Peyer's patch (tissue), 4 donors: ENCODE results near the gene THADA.

Source experiments
- POLR2A ChIP-seq, 2 donors: fragments of 450-650 bp; IDR thresholded peaks; one replicate each; pipeline ENCODE4 v1.5.1; 2017; ENCODE audit warnings: antibody characterized with exemption in 2 of 2, mild to moderate bottlenecking in 2 of 2, moderate library complexity in 2 of 2
- TF ChIP-seq, protein P1 (sequence below), 6 experiments: fragments of 450-650 bp in 4 of 6; fragments of 200-600 bp in 2 of 6; sonication (generic) in 1 of 6; IDR thresholded peaks; one replicate each; pipeline ENCODE4 v1.5.1; 2017 to 2019; ENCODE audit warnings: antibody characterized with exemption in 6 of 6, mild to moderate bottlenecking in 3 of 6, moderate library complexity in 1 of 6

DNA sequence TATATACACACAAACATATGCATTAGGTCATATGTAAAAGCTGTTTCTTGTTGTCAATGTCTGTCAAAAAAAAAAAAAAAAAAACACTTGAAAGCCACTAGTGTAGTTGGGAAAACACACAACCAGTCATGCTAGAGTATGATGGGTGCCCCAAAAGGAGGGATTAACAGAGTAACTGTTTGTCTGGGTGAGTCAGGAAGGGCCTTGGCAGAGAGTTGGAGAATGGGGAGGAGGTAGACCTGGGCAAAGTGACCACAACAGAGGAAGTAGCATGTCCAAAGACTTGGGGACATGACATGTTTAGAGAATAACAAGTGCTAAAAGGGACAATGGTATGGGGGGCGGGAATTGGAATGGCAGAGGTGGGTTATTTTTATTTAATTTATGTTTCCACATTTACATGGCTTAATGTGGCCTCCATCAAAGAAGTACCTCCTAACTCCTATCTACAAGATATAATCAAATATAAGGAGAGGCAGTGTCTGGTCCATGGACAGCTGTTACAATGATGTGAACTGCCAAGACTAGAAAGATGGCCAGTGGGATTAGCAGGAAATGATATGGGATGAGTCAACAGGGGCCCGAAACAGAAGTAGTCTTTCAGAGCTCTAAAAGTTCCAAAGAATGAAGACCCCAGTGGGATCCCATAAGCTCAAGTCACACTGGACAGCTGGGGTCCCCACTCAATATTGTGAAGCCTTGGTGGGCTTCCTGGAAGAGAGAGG, 269.6 kb downstream of the THADA start:
- no peak for TF ChIP-seq POLR2A (IDR thresholded peaks at IDR 0.05)
- TF ChIP-seq, protein P1, sequence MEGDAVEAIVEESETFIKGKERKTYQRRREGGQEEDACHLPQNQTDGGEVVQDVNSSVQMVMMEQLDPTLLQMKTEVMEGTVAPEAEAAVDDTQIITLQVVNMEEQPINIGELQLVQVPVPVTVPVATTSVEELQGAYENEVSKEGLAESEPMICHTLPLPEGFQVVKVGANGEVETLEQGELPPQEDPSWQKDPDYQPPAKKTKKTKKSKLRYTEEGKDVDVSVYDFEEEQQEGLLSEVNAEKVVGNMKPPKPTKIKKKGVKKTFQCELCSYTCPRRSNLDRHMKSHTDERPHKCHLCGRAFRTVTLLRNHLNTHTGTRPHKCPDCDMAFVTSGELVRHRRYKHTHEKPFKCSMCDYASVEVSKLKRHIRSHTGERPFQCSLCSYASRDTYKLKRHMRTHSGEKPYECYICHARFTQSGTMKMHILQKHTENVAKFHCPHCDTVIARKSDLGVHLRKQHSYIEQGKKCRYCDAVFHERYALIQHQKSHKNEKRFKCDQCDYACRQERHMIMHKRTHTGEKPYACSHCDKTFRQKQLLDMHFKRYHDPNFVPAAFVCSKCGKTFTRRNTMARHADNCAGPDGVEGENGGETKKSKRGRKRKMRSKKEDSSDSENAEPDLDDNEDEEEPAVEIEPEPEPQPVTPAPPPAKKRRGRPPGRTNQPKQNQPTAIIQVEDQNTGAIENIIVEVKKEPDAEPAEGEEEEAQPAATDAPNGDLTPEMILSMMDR (IDR thresholded peaks at IDR 0.05) = no peak
